Glutamatergic neuron (in vitro differentiated cells): ENCODE results near the gene EPHA4. TPM values are rescaled to one million over a fixed set of nuclear protein-coding genes. Genes with fewer than 3 reads are reported as not detected.

ENCODE experiments used
- DNase-seq: peaks from one replicate; pipeline ENCODE4 v3.0.0; 2022
- H3K27ac Mint-ChIP-seq: one replicate; pipeline ENCODE4 v1.8.0; 2020; ENCODE audit warnings: mild to moderate bottlenecking, mixed read lengths, inconsistent platforms; ENCODE audit not compliant: unreplicated experiment
- H3K27me3 Mint-ChIP-seq: one replicate; pipeline ENCODE4 v1.8.0; 2020; ENCODE audit warnings: mild to moderate bottlenecking, moderate library complexity, mixed read lengths, inconsistent platforms; ENCODE audit not compliant: unreplicated experiment
- H3K36me3 Mint-ChIP-seq: one replicate; pipeline ENCODE4 v1.8.0; 2020; ENCODE audit warnings: mild to moderate bottlenecking, mixed read lengths, inconsistent platforms; ENCODE audit not compliant: unreplicated experiment
- H3K4me1 Mint-ChIP-seq: one replicate; pipeline ENCODE4 v1.8.0; 2020; ENCODE audit warnings: mild to moderate bottlenecking, low read depth, mixed read lengths, inconsistent platforms; ENCODE audit not compliant: unreplicated experiment
- H3K4me3 Mint-ChIP-seq: one replicate; pipeline ENCODE4 v1.8.0; 2020; ENCODE audit warnings: mild to moderate bottlenecking, mixed read lengths, inconsistent platforms; ENCODE audit not compliant: unreplicated experiment
- H3K9me3 Mint-ChIP-seq: one replicate; pipeline ENCODE4 v1.8.0; 2020; ENCODE audit warnings: mild to moderate bottlenecking, moderate library complexity, mixed read lengths, inconsistent platforms; ENCODE audit not compliant: unreplicated experiment
- CTCF ChIP-seq: fragments of 200-600 bp; sonication (generic); IDR thresholded peaks from one replicate; pipeline ENCODE4 v1.5.0; 2021; ENCODE audit not compliant: partially characterized antibody, unreplicated experiment
- total RNA-seq: library from RNA; stranded (reverse); fragmentation: NEBNext Ultra II Directional; extraction: Animal tissue kit (Norgen Biotek cat#: 25700); gene quantifications from one replicate; pipeline ENCODE4 v1.2.1, GENCODE V29; 2021; ENCODE audit not compliant: unreplicated experiment

EPHA4 gene
- total RNA-seq, 1 donor from 2014 or later: 57.2 TPM

DNA sequence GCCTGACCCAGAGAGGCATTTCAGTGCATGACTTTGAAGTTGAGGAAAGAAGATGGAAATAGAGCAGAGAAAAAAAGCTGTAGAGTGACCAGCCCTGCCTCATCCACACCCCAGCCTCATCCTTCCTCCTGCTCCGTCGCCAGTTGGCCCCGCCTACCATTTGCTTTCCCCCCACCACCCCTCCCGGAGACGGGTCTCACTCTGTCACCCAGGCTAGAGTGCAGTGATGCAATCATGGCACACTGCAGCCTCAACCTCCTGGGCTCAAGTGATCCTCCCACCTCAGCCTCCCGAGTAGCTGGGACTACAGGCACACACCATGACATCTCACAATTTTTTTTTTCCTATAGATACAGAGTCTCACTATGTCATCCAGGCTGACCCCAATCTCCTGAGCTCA, 200.8 kb downstream of the EPHA4 start:
- no peak for TF ChIP-seq CTCF
- Mint-ChIP-seq H3K4me3 (no peak overlapping the region), H3K4me1 (peaks cover 14% of the 10 kb centered on the region), H3K36me3 (no peaks in the 10 kb centered on the region), H3K9me3 (peaks cover 3% of the 10 kb centered on the region), H3K27me3 (peaks cover 7% of the 10 kb centered on the region), H3K27ac (no peak overlapping the region)
- no peak for DNase-seq

GRCh38 chr2:221370857-221371211, 201.3 kb downstream of the EPHA4 start:
- H3K27ac Mint-ChIP-seq: no peak overlapping the region
- H3K36me3 Mint-ChIP-seq: no peaks in the 10 kb centered on the region

DNA sequence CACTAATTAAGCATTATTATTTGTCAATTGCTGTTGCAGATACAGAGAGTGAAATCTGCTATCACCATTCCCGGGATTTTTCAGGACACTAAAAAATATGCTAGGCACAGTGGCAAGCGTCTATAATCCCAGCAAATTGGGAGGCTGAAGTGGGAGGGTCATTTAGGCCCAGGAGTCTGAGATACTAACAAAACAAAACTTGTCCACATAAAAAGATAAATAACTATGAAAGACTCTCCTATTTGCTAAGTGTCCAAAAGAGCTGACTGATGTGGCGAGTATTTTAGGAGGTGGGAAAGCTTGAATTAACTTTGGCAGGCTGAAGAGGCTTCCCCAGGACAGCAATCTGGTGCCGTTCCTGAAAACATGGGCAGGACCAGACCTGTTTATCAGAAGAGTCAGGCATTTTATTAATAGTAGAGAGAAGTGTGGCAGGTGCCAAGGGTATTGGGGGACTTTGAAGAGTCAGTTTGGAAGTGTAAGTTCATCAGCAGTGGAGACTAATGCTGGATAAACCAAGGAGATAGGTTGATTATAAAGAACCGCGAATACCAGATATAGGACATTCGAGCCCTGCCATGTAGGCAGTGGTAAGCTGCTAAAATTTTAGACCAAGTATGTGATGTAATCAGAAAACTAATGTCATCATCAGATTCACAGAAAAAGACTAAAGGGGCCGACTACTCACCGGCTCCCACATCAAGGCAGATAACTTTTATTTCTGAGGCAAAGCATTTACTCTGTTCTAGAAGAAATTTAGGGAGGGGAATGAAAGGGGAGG, 201.8 kb downstream of the EPHA4 start:
- Mint-ChIP-seq H3K4me3 (no peak overlapping the region), H3K9me3 (peaks cover 3% of the 10 kb centered on the region), H3K36me3 (no peaks in the 10 kb centered on the region), H3K4me1 (peaks cover 14% of the 10 kb centered on the region), H3K27me3 (peaks cover 7% of the 10 kb centered on the region), H3K27ac (no peak overlapping the region)
- no peak for DNase-seq
- TF ChIP-seq CTCF: no peak

More at GRCh38 chr2:221370857-221371211, 201.3 kb downstream of the EPHA4 start:
- peaks cover 3% of the 10 kb centered on the region for H3K9me3 Mint-ChIP-seq
- no peak for TF ChIP-seq CTCF
- DNase-seq: no peak
- H3K4me1 Mint-ChIP-seq: peaks cover 14% of the 10 kb centered on the region
- H3K4me3 Mint-ChIP-seq: no peak overlapping the region
- H3K27me3 Mint-ChIP-seq: peaks cover 7% of the 10 kb centered on the region
